Activated T-helper 1 cell treated with anti-CD3 and anti-CD28 coated beads, Interleukin-12 subunit alpha, Interleukin-12 subunit beta, Interleukin-2, Interleukin-4 antibody, amounts not matched to agents 30 ng/mL and 10 ng/mL and 1 ng/mL, durations not matched to agents 14 hours and 24 hours and 36 hours (primary cell): ENCODE measurements around the gene FIBIN. TPM values are rescaled to one million over a fixed set of nuclear protein-coding genes. Genes with fewer than 3 reads are reported as not detected.

Experiments
- DNase-seq: peaks from one replicate; pipeline ENCODE4 v3.0.0; 2021; ENCODE audit warnings: low spot score
- H3K27ac Mint-ChIP-seq: one replicate; pipeline ENCODE4 v1.8.0; 2021; ENCODE audit warnings: mild to moderate bottlenecking, mixed read lengths
- H3K27me3 Mint-ChIP-seq: one replicate; pipeline ENCODE4 v1.8.0; 2022; ENCODE audit warnings: mild to moderate bottlenecking, moderate library complexity, mixed read lengths; ENCODE audit not compliant: insufficient read depth
- H3K36me3 Mint-ChIP-seq: one replicate; pipeline ENCODE4 v1.8.0; 2021; ENCODE audit warnings: low read depth, mixed read lengths
- H3K4me1 Mint-ChIP-seq: one replicate; pipeline ENCODE4 v1.8.0; 2021; ENCODE audit warnings: low read depth, mixed read lengths
- H3K4me3 Mint-ChIP-seq: one replicate; pipeline ENCODE4 v1.8.0; 2021; ENCODE audit warnings: mild to moderate bottlenecking, moderate library complexity, mixed read lengths
- H3K9me3 Mint-ChIP-seq: one replicate; pipeline ENCODE4 v1.8.0; 2021; ENCODE audit warnings: mixed read lengths
- intact Hi-C: fragments of 100-400 bp; cut with micrococcal nuclease; formaldehyde crosslinking; loops from one replicate; pipeline ENCODE4 v1.15.1; 2024
- total RNA-seq: library from RNA; stranded (reverse); gene quantifications from 2 replicates; pipeline ENCODE4 v1.2.3, GENCODE V29; 2022

FIBIN gene
- not detected in 2 replicates for total RNA-seq

GRCh38 chr11:26993965-26994457 lies at the start of gene FIBIN:
Gene FIBIN (plus strand): TSS chr11:26994112. CDS start chr11:26994527, 415 bp downstream.
- no peak within 1 kb of the TSS for H3K27ac Mint-ChIP-seq
- H3K36me3 Mint-ChIP-seq: no peaks in the 10 kb centered on the region
- no peak within 1 kb of the TSS for H3K4me3 Mint-ChIP-seq
- no peaks in the 10 kb centered on the region for H3K9me3 Mint-ChIP-seq
- H3K27me3 Mint-ChIP-seq: no peaks in the 10 kb centered on the region
- H3K4me1 Mint-ChIP-seq: no peaks in the 10 kb centered on the region
- intact Hi-C loops: no loop called here
- no peak for DNase-seq

- Mint-ChIP-seq H3K36me3 (no peaks in the 10 kb centered on the region), H3K27ac (no peak overlapping the region), H3K4me3 (no peak overlapping the region), H3K4me1 (no peaks in the 10 kb centered on the region), H3K9me3 (peaks cover 11% of the 10 kb centered on the region), H3K27me3 (no peaks in the 10 kb centered on the region)
- no peak for DNase-seq
- intact Hi-C loops: no loop called here
Measured at GRCh38 chr11:26944866-26945664, 48.8 kb upstream of the FIBIN start.

DNA sequence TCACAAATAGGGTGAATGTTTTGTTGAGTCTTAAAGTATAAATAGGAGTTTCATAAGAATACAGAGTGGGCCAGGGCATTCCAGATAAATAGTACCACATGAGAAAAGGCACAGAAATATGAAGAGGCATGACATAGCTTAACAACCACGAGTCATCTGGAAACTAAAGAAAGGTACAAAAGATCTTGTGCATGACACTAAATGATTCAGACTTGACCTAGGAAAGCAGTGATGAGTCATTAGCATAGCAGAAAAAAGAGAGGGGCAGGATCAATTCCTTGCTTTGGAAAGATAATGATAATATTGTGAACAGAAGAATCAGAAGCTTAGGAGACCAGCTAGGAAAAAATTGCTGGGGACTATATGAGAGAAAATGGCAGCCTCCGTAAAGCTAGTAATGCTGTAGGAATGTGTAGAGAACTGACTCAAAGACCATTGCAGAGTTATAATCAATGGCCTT lies 47.6 kb upstream of the FIBIN start:
- no peaks in the 10 kb centered on the region for H3K27me3 Mint-ChIP-seq
- no peaks in the 10 kb centered on the region for H3K4me1 Mint-ChIP-seq
- no peak overlapping the region for H3K4me3 Mint-ChIP-seq

GRCh38 chr11:26947379-26947844 lies 46.5 kb upstream of the FIBIN start:
- Mint-ChIP-seq H3K36me3 (no peaks in the 10 kb centered on the region), H3K4me1 (no peaks in the 10 kb centered on the region), H3K4me3 (no peak overlapping the region), H3K27ac (no peak overlapping the region), H3K9me3 (peaks cover 5% of the 10 kb centered on the region), H3K27me3 (no peaks in the 10 kb centered on the region)
- intact Hi-C loops: no loop called here
- DNase-seq: no peak

More for the DNA sequence above, 47.6 kb upstream of the FIBIN start:
- DNase-seq: no peak
- no peak overlapping the region for H3K27ac Mint-ChIP-seq
- intact Hi-C loops: no loop called here
- H3K9me3 Mint-ChIP-seq: peaks cover 11% of the 10 kb centered on the region
- H3K36me3 Mint-ChIP-seq: no peaks in the 10 kb centered on the region

DNA sequence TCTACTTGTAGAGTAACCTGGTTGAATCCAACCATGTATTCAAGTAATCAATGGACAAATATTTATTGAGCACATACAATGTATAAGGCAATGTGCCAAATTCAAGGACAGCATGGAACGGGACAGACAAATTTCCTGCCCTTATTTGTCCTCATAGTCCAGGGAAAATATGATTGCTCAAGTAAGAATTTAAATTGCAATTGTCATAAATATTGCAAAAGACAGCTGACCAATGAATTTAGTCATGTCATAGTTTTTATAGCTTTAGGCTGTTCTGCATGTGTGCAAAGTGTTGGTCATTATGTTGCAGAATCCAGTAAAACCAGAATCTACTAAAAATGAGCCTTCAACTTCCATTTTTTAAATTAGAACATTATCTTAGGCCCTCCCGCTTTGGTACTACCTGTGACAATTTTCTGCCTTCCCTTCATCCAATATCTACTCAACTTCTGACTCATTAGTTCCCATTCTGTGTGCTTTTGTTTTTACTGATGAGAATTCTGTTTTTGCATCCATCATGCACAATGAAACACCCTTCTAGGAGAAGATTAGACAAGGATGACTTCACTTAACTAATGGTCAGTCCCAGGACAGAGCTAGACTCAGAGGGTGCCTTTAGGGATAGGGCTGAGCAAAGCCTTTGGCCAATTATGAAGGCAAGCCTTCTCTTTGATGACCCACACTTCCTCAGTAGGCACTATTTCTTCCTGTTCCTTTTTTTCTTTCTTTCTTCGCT lies 45.8 kb upstream of the FIBIN start:
- H3K9me3 Mint-ChIP-seq: peaks cover 9% of the 10 kb centered on the region
- H3K27me3 Mint-ChIP-seq: no peaks in the 10 kb centered on the region
- no peaks in the 10 kb centered on the region for H3K4me1 Mint-ChIP-seq
- DNase-seq: no peak
- H3K27ac Mint-ChIP-seq: no peak overlapping the region
- no peak overlapping the region for H3K4me3 Mint-ChIP-seq
- no peaks in the 10 kb centered on the region for H3K36me3 Mint-ChIP-seq
- intact Hi-C loops: no loop called here

DNA sequence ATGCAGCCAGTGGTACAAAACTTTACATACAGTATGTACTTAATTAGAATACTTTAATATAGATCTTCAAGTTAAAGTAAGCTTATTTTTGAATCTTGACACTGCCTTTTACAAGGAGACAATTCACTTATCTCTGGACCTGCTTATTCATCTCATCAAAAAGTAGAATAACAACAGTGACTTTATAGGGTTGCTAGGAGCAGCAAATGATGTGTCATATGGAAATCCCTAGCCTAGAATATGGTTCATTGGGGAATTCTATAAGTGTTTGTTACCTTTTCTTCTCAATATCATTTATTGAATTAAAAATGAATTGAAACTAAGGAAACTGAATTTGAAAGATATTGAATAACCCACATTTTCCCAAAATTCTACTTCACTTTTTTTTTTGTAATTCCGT lies 45.0 kb upstream of the FIBIN start:
- Mint-ChIP-seq H3K9me3 (peaks cover 9% of the 10 kb centered on the region), H3K27me3 (no peaks in the 10 kb centered on the region), H3K27ac (no peak overlapping the region), H3K36me3 (no peaks in the 10 kb centered on the region), H3K4me1 (no peaks in the 10 kb centered on the region), H3K4me3 (no peak overlapping the region)
- intact Hi-C loops: no loop called here
- no peak for DNase-seq

- no peak for DNase-seq
- H3K9me3 Mint-ChIP-seq: peaks cover 9% of the 10 kb centered on the region
- no peaks in the 10 kb centered on the region for H3K36me3 Mint-ChIP-seq
- H3K4me1 Mint-ChIP-seq: no peaks in the 10 kb centered on the region
- intact Hi-C loops: no loop called here
- no peaks in the 10 kb centered on the region for H3K27me3 Mint-ChIP-seq
- no peak overlapping the region for H3K27ac Mint-ChIP-seq
- H3K4me3 Mint-ChIP-seq: no peak overlapping the region
Measured at GRCh38 chr11:26949846-26950245, 44.1 kb upstream of the FIBIN start.

DNA sequence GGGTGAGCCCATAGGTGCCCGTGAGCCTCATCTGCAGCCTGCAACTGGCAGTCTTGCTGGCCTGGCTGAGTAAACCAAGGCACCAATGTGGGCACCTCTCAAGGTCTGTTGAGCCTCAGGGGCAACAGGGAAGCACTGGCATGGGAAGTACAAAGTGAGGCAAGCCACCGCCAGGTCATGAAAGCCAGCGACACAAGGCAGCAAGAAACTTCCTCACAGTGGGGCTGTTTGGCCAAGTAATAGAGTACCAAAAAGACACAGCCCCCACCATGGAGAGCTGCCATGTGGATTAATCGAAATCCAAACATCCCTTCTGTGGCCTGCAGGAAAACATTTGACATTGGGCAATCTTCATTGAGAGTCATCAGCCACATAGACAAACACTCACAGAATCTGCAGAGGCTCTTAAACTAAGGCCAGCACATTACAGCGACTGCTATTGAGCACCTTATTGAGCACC lies 43.6 kb upstream of the FIBIN start:
- Mint-ChIP-seq H3K27me3 (no peaks in the 10 kb centered on the region), H3K36me3 (no peaks in the 10 kb centered on the region), H3K9me3 (peaks cover 9% of the 10 kb centered on the region), H3K4me3 (no peak overlapping the region), H3K27ac (no peak overlapping the region), H3K4me1 (no peaks in the 10 kb centered on the region)
- intact Hi-C loops: no loop called here
- no peak for DNase-seq

- Mint-ChIP-seq H3K4me3 (no peak overlapping the region), H3K4me1 (no peaks in the 10 kb centered on the region), H3K27me3 (no peaks in the 10 kb centered on the region), H3K27ac (no peak overlapping the region), H3K36me3 (no peaks in the 10 kb centered on the region), H3K9me3 (peaks cover 9% of the 10 kb centered on the region)
- no peak for DNase-seq
- intact Hi-C loops: no loop called here
Measured at GRCh38 chr11:26951809-26952515, 42.0 kb upstream of the FIBIN start.

DNA sequence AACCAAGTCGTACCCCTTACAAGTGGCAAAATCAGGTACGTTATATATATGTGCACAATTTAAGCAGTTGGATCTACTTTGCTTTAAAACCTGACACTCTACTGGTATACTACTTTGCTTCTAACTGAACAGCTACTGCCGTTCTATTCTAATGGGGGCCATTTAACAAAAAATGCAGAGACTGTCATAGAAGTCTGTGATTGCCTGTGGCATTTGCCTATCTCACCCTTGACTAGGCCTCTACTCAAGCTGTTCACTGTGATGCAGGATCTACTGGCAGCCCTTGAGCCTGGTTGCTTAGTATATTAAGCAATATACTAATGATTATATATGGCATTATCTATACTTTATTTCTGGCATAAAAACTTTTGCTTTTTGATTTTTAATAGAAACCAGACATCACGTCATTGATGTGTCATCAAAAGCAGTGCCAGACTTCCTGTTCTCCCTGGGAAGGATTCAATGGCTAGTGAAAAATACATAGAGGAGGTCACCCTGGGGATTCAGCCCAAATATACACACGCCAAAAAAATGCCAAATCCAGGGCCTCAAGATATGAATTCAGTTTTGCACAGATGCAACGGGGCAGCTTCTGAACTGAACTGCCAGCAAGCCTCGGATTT lies 40.0 kb upstream of the FIBIN start:
- Mint-ChIP-seq H3K36me3 (no peaks in the 10 kb centered on the region), H3K4me1 (no peaks in the 10 kb centered on the region), H3K4me3 (no peak overlapping the region), H3K27ac (no peak overlapping the region), H3K27me3 (no peaks in the 10 kb centered on the region), H3K9me3 (peaks cover 9% of the 10 kb centered on the region)
- no peak for DNase-seq
- intact Hi-C loops: no loop called here

DNA sequence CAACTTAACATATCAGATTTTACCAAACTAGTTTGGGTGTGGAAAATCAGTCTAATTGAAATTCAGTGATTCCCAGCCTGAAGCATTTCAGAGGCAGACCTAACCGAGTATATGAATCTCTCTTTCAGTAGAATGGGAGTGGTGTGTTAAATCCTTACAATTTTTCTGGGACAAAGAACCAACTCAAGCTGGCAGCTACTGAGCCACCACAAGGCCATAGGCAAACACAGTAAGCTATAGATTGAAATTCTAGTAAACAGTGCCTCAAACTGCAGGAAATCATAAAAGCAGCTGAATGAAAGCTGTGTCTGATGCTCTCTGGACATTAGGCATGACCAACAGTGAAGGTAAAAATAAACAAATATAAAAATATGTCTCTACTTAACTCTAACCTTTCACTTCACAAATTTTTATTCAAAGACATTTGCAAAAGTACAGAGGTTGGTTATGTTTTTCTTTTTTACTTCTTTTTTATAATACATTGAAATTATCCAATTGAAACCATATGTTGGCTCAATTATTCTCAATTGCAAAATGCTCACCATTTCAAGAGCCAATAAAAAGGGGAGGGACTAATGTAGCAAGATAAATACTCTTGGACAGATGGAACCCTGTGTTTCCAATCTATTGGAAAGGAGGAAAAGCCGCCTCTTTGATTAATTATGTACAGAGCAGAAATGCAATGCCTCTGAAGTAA lies 35.8 kb upstream of the FIBIN start:
- Mint-ChIP-seq H3K27me3 (no peaks in the 10 kb centered on the region), H3K4me1 (no peaks in the 10 kb centered on the region), H3K36me3 (no peaks in the 10 kb centered on the region), H3K4me3 (no peak overlapping the region), H3K27ac (no peak overlapping the region), H3K9me3 (no peaks in the 10 kb centered on the region)
- DNase-seq: no peak
- intact Hi-C loops: no loop called here

DNA sequence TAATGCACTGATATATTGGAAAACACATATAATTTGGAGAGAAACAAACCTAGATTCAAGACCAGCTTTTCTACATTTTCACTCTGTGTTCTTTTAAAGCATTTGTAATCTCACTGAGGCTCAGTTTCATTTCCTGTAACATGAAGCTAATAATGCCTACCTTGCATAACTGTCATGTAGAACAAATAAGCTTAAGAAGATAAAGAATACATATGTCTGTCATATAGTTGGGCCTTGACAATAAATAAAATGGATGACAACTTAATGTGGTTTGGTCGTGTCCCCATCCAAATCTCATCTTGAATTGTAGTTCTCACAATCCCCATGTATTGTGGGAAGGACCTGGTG lies 35.2 kb upstream of the FIBIN start:
- no peaks in the 10 kb centered on the region for H3K9me3 Mint-ChIP-seq
- H3K27ac Mint-ChIP-seq: no peak overlapping the region
- DNase-seq: no peak
- intact Hi-C loops: no loop called here
- H3K27me3 Mint-ChIP-seq: no peaks in the 10 kb centered on the region
- no peaks in the 10 kb centered on the region for H3K36me3 Mint-ChIP-seq
- no peaks in the 10 kb centered on the region for H3K4me1 Mint-ChIP-seq
- H3K4me3 Mint-ChIP-seq: no peak overlapping the region
